Measurements from ENCODE around the gene KHDRBS2. TPM values are rescaled to one million over a fixed set of nuclear protein-coding genes. Genes with fewer than 3 reads are reported as not detected.

Gene KHDRBS2
- total RNA-seq, 1 experiment from 2014 or later, result 2.7 TPM

GRCh38 chr6:61675734-61676133 is 610.3 kb downstream of the KHDRBS2 start:
- Mint-ChIP-seq H3K27me3 (ENCODE audit: low read depth) (no peaks in the 10 kb centered on the region), H3K4me1 (peaks cover 7 to 11% of the 10 kb centered on the region in 2 experiments; a peak in 3 of 4 replicates), H3K9me3 (peaks cover 2% of the 10 kb centered on the region in 2 experiments; a peak in 2 of 5 replicates), H3K27ac (no peak overlapping the region), H3K36me3 (ENCODE audit: insufficient read depth in 1 of 3, low read depth in 3 of 3) (peaks cover 0 to 5% (median 0%) of the 10 kb centered on the region in 3 experiments; a peak in 3 of 7 replicates), H3K4me3 (no peak overlapping the region)
- H3K14ac ChIP-seq (ENCODE audit: insufficient read depth, low read length), result no peak overlapping the region
- no peak overlapping the region for H2AK5ac ChIP-seq (ENCODE audit: insufficient read length, low read length)
- H2BK12ac ChIP-seq (ENCODE audit: insufficient read length, low read depth, low read length), result no peak overlapping the region
- H3K27me3 ChIP-seq (ENCODE audit: insufficient read depth, low read length), result no peaks in the 10 kb centered on the region
- no peaks in the 10 kb centered on the region; the same call in 1 of the 2 replicates for H3K4me1 ChIP-seq (ENCODE audit: insufficient read depth, low read length)
- no peak for DNase-seq
- H3K23me2 ChIP-seq (ENCODE audit: insufficient read length, low read depth, low read length, poor library complexity, severe bottlenecking), result no peaks in the 10 kb centered on the region
- no peaks in the 10 kb centered on the region for H3K79me1 ChIP-seq (ENCODE audit: insufficient read depth, low read depth, low read length, poor library complexity, severe bottlenecking)
- H4K20me1 ChIP-seq (ENCODE audit: control insufficient read depth, insufficient read depth, insufficient read length), result no peaks in the 10 kb centered on the region
- H3K4me2 ChIP-seq (ENCODE audit: insufficient read depth, insufficient read length, low read length), result no peak overlapping the region
- H3K23ac ChIP-seq (ENCODE audit: insufficient read length, low read depth, low read length), result no peak overlapping the region
- no peak overlapping the region for H3K4ac ChIP-seq (ENCODE audit: low read depth, low read length)
- H2BK5ac ChIP-seq (ENCODE audit: insufficient read length, low read length), result no peak overlapping the region
- H3K9me3 ChIP-seq (ENCODE audit: control insufficient read depth, low read depth, low read length), result no peaks in the 10 kb centered on the region
- no peak overlapping the region for H2BK120ac ChIP-seq (ENCODE audit: low read depth, low read length, poor library complexity, severe bottlenecking)
- H4K5ac ChIP-seq (ENCODE audit: insufficient read length, low read depth, low read length), result no peak overlapping the region
- H3K18ac ChIP-seq (ENCODE audit: insufficient read length, low read depth, low read length), result no peak overlapping the region
- no peak overlapping the region for H3K9ac ChIP-seq (ENCODE audit: extremely low read depth, insufficient read length, low read length)
- WGBS (ENCODE audit: extremely low coverage, insufficient read length, low lambda C conversion rate), result no CpG with 5 or more reads among the region's 2 CpGs
- H2AFZ ChIP-seq (ENCODE audit: low read length), result no peak overlapping the region
- H4K8ac ChIP-seq (replicated peaks; ENCODE audit: insufficient read length, low read depth, low read length), result no peak overlapping the region
- H3K27ac ChIP-seq (ENCODE audit: insufficient read length, low read depth, low read length), result no peak overlapping the region
- no peaks in the 10 kb centered on the region for H3K79me2 ChIP-seq (ENCODE audit: insufficient read depth, low read length)
- TF ChIP-seq, protein P1, sequence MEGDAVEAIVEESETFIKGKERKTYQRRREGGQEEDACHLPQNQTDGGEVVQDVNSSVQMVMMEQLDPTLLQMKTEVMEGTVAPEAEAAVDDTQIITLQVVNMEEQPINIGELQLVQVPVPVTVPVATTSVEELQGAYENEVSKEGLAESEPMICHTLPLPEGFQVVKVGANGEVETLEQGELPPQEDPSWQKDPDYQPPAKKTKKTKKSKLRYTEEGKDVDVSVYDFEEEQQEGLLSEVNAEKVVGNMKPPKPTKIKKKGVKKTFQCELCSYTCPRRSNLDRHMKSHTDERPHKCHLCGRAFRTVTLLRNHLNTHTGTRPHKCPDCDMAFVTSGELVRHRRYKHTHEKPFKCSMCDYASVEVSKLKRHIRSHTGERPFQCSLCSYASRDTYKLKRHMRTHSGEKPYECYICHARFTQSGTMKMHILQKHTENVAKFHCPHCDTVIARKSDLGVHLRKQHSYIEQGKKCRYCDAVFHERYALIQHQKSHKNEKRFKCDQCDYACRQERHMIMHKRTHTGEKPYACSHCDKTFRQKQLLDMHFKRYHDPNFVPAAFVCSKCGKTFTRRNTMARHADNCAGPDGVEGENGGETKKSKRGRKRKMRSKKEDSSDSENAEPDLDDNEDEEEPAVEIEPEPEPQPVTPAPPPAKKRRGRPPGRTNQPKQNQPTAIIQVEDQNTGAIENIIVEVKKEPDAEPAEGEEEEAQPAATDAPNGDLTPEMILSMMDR (conservative IDR thresholded peaks at IDR 0.05), result no peak
- no peak overlapping the region for H4K91ac ChIP-seq (ENCODE audit: insufficient read length, low read depth, low read length)
- H2BK20ac ChIP-seq (ENCODE audit: low read depth, low read length, poor library complexity, severe bottlenecking), result no peak overlapping the region
- no peak overlapping the region for H2BK15ac ChIP-seq (ENCODE audit: low read depth, low read length)
- H3K56ac ChIP-seq (ENCODE audit: insufficient read length, low read depth, low read length), result no peak overlapping the region
- H3T11ph ChIP-seq (ENCODE audit: low read length), result no peak overlapping the region

Data from H9 (cell line).